ENCODE measurements around the gene USP5.
A peak's percentile ranks its signal among the peaks of the same experiment; 100 is the strongest.
"Not testable (repeated sequence)": the region's sequence is repeated elsewhere in the genome, so short reads cannot be mapped to it uniquely, and the experiment has no call there.

Gene USP5

DNA sequence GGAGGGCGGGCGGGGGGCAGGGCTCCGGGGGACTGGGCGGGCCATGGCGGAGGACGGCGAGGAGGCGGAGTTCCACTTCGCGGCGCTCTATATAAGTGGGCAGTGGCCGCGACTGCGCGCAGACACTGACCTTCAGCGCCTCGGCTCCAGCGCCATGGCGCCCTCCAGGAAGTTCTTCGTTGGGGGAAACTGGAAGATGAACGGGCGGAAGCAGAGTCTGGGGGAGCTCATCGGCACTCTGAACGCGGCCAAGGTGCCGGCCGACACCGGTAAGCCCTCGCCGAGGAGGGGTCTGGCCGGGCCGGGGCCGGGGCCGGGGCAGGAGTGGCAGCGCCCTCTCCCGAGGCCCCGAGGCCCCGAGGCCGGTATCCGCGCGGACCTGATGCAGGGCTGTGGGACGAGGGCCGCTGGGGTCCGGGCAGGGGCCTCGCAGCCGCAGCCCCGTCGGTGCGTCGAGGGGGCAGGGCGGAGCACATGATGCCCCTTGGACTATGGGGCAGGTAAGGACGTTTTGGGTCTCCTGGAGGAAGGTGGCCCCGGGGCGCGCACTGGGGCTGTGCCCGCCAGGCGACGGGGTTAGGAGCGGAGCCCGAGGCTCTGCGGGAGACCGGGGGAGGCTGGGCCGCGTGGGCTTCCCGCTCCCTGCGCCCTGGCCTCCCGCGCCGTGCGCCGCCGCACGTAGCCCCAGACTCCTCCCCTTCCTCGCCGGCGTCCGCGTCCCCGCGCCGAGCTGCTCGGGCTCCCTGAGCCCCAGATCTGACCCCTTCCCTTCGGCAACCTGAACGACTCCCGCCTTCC lies 15.7 kb downstream of the USP5 start, which contains the start of gene TPI1:
Gene TPI1, plus strand, starts transcription at position 119 of the 798 bp plus-strand sequence. Its CDS starts 36 bp downstream, at position 155.
- peak; percentile 33 for DNase-seq (ENCODE audit: low read depth)
- in situ Hi-C loops (cut with HindIII; ENCODE audit: low sequenced_read_pairs), result no loop called here
- TF ChIP-seq, protein P1, sequence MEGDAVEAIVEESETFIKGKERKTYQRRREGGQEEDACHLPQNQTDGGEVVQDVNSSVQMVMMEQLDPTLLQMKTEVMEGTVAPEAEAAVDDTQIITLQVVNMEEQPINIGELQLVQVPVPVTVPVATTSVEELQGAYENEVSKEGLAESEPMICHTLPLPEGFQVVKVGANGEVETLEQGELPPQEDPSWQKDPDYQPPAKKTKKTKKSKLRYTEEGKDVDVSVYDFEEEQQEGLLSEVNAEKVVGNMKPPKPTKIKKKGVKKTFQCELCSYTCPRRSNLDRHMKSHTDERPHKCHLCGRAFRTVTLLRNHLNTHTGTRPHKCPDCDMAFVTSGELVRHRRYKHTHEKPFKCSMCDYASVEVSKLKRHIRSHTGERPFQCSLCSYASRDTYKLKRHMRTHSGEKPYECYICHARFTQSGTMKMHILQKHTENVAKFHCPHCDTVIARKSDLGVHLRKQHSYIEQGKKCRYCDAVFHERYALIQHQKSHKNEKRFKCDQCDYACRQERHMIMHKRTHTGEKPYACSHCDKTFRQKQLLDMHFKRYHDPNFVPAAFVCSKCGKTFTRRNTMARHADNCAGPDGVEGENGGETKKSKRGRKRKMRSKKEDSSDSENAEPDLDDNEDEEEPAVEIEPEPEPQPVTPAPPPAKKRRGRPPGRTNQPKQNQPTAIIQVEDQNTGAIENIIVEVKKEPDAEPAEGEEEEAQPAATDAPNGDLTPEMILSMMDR (IDR thresholded peaks at IDR 0.05; ENCODE audit: low read depth, low read length, missing control alignments), result no peak
- peak within 1 kb of the TSS; percentile 90 for H3K4me3 ChIP-seq (ENCODE audit: low read depth, low read length)

DNA sequence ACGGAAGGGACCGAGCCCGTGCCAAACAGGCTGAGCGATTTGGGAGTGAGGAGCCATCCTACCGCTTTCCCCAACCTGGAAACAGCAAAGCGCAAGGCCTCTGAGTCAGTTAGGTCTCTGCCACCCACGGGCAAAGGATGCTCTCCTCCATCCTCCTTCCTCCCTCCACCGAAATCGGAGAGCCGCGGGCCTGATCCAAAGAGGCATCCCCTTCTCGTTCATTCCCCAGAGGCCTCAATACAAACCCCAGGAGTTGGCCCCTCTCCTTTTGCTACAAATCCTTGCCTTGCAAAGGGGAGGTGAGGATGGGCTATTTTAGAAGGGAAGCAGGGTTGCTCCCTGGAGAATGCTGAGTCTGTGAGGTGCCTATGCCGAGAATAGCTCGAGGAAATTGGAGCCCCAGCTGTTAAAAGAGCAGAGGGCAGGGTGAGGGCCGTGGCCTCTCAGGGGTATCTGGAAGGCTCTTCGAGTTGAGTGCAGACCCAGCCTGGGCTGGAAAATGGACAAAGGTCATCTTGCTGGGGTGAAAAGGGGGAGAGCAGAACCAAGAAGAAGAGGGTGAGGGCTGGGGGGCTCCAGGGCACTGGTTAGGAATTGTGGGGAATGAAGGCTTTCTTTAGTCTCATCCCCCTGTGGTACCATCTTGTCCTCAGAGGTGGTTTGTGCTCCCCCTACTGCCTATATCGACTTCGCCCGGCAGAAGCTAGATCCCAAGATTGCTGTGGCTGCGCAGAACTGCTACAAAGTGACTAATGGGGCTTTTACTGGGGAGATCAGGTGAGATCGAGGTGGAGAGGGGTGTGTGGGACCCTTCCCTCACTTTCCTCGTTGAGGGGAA lies 16.5 kb downstream of the USP5 start:
- DNase-seq (ENCODE audit: low read depth), result no peak
- peak overlapping the region; percentile 90 for H3K4me3 ChIP-seq (ENCODE audit: low read depth, low read length)
- TF ChIP-seq, protein P1 (IDR thresholded peaks at IDR 0.05; ENCODE audit: low read depth, low read length, missing control alignments), result peak; percentile 42
- in situ Hi-C loops (cut with HindIII; ENCODE audit: low sequenced_read_pairs), result no loop called here

DNA sequence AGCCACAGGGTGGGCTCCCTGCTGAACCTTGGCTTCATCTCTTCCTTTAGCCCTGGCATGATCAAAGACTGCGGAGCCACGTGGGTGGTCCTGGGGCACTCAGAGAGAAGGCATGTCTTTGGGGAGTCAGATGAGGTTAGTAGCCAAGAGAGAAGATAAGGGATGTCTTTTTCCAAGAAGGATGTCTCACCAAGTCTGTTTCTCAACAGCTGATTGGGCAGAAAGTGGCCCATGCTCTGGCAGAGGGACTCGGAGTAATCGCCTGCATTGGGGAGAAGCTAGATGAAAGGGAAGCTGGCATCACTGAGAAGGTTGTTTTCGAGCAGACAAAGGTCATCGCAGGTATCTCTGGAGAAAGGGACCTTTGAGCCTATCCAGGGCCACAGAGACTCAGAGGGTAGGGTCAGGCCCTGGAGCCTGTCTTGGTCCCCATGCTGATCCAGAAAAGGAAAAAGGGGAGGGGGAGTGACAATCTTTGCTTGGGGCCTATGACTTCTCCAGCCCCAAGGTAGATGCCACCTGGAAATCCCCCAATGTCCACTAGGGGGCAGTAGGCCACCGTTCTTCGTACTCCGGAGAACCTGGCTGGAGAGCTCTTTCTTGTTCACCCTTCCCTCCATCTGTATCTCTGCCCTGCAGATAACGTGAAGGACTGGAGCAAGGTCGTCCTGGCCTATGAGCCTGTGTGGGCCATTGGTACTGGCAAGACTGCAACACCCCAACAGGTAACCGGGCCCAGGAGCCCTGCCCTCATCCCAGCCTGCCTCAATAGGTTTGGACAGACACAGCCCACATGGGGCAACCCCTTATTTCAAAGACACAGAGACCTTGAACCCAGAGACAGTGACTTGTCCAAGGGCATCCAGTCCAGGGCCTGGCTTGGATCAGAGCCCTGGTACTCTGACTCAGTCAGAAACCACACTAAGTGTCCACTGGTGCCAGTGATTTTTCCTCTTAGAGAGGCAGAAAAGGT lies 17.4 kb downstream of the USP5 start:
- DNase-seq (ENCODE audit: low read depth), result peak; percentile 63
- TF ChIP-seq, protein P1 (IDR thresholded peaks at IDR 0.05; ENCODE audit: low read depth, low read length, missing control alignments), result peak; percentile 91
- in situ Hi-C loops (cut with HindIII; ENCODE audit: low sequenced_read_pairs), result no loop called here
- peak overlapping the region; percentile 90 for H3K4me3 ChIP-seq (ENCODE audit: low read depth, low read length)

DNA sequence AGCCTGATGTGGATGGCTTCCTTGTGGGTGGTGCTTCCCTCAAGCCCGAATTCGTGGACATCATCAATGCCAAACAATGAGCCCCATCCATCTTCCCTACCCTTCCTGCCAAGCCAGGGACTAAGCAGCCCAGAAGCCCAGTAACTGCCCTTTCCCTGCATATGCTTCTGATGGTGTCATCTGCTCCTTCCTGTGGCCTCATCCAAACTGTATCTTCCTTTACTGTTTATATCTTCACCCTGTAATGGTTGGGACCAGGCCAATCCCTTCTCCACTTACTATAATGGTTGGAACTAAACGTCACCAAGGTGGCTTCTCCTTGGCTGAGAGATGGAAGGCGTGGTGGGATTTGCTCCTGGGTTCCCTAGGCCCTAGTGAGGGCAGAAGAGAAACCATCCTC lies 18.4 kb downstream of the USP5 start:
- in situ Hi-C loops (cut with HindIII; ENCODE audit: low sequenced_read_pairs); DNase-seq (ENCODE audit: low read depth); H3K4me3 ChIP-seq (ENCODE audit: low read depth, low read length): not testable (repeated sequence)

DNA sequence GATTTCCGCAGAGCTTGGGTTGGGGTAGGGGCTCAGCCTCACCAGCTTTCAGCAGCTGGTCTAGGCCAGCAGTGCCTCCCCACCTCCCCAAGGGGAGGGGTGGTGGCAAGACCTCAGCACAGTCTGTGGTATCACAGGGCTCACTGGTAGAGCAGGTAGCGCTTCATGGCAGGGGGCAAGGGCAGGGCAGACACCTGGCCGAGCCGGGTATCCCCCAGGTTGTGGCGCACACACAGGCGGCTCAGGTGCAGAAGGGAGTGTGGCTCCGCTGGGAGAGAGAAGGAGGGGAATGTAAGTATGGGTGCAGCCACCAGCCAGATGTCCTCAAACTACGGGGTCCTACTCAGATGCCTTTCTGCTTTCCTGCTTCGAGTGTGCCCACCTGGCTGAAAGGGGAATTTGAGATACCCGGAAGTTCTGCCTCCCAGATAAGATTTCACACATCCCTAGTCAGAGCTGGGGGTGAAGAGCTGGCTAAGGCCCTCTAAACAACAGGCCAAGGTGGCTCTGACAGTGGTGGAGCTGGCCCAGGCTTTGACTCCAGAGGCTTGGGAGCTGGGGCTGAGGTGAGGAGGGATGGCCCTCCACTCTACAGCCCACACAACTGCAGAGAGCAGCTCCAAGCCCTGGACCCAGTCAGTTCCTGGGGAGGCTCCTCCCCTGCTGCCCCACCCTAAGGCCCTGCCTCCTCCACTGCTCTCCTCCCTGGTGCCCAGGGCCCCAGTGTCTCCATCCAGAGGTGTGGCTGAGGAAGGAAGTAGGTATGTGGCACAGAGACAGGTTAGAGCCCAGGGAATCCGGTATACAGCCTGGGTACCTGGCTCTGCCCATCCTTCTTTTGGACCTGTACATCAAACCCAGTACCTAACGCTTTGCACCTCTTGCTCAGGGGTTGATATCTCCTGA lies 19.4 kb downstream of the USP5 start:
- no peak for DNase-seq (ENCODE audit: low read depth)
- no peak overlapping the region for H3K4me3 ChIP-seq (ENCODE audit: low read depth, low read length)
- in situ Hi-C loops (cut with HindIII; ENCODE audit: low sequenced_read_pairs), result no loop called here
- TF ChIP-seq, protein P1 (IDR thresholded peaks at IDR 0.05; ENCODE audit: low read depth, low read length, missing control alignments), result no peak
